ENCODE measurements around the gene TMEM179. TPM values are rescaled to one million over a fixed set of nuclear protein-coding genes. Genes with fewer than 3 reads are reported as not detected.
"Not testable (repeated sequence)": the region's sequence is repeated elsewhere in the genome, so short reads cannot be mapped to it uniquely, and the experiment has no call there.

TMEM179 gene
- total RNA-seq (ENCODE audit: low replicate concordance), result not detected in 2 replicates

DNA sequence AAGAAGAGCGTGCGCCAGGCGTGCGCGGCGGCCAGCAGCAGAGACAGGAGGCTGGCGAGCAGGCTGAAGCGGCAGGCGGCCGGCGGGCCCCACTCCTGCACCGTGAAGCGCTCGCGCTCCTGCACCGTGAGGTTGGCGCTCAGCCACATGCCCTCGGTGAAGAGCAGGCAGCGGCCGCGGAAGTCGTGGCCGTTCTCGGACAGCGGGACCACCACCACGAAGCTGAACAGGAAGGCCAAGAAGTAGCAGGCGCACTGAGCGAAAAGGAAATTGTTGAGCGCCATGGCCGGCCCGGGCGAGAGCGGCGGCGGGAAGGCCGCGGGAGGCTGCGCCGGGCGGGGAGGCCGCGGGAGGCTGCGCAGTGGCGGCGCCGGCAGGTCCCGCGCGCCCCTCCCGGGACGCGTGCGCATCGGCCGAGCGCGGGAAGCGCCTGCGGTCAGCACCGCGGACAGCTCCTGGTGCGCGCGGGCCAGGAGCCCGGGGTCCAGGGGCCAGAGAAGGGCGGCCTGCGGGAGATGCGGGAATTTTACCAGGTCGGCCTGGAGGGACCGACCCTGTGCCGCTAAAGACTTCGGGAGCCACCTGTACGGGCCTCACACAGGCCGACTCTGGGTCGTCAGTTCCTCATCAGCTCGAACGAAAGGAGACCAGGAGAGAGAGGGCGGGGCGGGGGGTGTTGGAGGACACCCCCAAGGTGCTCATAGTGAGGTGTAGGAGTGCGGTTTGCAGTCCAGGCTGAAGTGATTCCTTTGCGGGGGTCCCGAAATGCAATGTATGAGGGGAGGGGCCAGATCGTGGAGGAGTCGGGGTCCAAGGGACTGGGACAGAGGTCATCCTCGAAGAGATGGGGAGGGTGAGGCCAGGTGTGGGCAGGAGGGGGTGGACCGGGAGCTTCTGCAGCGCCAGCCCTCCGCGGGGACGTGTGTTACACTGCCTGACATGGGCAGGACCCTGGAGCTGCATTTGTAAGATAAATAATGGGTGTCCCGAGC lies at the start of gene TMEM179:
TSS of gene TMEM179 (minus strand) at position 315 of the 992 bp plus-strand sequence. CDS start at position 284, 31 bp downstream.
- H3K4me3 ChIP-seq (ENCODE audit: low read depth, low read length), result peak within 1 kb of the TSS; percentile 28
- no peak for DNase-seq (ENCODE audit: low read depth)
- TF ChIP-seq, protein P1, sequence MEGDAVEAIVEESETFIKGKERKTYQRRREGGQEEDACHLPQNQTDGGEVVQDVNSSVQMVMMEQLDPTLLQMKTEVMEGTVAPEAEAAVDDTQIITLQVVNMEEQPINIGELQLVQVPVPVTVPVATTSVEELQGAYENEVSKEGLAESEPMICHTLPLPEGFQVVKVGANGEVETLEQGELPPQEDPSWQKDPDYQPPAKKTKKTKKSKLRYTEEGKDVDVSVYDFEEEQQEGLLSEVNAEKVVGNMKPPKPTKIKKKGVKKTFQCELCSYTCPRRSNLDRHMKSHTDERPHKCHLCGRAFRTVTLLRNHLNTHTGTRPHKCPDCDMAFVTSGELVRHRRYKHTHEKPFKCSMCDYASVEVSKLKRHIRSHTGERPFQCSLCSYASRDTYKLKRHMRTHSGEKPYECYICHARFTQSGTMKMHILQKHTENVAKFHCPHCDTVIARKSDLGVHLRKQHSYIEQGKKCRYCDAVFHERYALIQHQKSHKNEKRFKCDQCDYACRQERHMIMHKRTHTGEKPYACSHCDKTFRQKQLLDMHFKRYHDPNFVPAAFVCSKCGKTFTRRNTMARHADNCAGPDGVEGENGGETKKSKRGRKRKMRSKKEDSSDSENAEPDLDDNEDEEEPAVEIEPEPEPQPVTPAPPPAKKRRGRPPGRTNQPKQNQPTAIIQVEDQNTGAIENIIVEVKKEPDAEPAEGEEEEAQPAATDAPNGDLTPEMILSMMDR (IDR thresholded peaks at IDR 0.05; ENCODE audit: insufficient read depth, low read length), result no peak

DNA sequence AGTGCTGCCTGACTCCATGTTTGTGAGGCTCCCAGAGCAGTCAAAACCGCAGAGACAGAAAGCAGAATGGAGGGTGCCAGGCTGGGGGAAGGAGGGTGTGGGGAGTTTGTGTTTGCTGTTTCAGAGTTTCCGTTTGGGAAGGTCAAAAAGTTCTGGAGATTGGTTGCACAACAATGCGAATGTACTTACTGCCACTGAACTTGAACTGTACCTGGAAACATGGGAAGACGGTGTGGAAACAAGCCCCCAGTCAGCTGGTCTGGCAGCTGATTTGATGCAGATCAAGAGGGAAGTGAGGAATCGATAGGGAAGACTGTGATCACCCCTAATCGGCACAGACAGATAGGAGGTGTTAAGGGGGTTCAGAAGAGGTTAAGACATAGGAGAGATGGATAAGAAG lies 49.5 kb upstream of the TMEM179 start:
- no peak for DNase-seq (ENCODE audit: low read depth)
- TF ChIP-seq, protein P1 (IDR thresholded peaks at IDR 0.05; ENCODE audit: insufficient read depth, low read length), result no peak
- H3K4me3 ChIP-seq (ENCODE audit: low read depth, low read length), result no peak overlapping the region

DNA sequence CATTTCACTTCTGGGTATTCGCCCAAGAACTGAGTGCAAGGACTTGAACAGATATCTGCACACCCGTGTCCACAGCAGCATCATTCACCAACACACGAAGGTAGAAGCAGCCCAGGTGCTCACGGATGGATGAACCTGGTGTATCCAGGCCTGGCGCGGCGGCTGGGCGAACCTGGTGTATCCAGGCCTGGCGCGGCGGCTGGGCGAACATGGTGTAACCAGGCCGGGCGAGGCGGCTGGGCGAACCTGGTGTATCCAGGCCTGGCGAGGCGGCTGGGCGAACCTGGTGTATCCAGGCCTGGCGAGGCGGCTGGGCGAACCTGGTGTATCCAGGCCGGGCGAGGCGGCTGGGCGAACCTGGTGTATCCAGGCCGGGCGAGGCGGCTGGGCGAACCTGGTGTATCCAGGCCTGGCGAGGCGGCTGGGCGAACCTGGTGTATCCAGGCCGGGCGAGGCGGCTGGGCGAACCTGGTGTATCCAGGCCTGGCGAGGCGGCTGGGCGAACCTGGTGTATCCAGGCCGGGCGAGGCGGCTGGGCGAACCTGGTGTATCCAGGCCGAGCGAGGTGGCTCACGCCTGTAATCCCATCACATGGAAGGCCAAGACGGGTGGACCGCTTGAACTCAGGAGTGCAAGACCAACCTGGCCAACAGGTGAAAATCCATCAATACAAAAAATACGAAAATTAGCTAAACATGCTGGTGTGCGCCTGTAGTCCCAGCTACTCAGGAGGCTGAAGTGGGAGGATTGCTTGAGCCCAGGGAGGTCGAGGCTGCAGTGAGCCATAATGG lies 48.8 kb upstream of the TMEM179 start:
- H3K4me3 ChIP-seq (ENCODE audit: low read depth, low read length); DNase-seq (ENCODE audit: low read depth): not testable (repeated sequence)

DNA sequence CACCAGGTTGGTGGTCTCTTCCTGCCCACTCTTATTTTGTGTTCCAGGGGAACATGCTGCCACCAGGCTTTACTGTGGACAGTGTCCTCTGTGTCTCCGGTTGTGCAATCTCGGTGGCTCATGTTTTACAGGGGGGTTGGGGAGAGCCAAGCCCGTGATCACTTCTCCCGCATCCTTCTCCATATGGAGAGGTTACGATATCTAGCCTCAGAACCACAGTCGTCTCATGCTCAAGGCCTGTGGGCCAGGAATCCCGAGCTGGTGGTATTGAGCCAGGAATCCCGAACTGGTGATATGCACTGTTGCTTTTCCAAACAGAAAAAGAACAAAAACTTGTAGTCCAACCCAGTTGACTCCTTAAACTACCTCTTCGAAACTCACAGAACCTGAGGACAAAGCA lies 47.8 kb upstream of the TMEM179 start:
- TF ChIP-seq, protein P1 (IDR thresholded peaks at IDR 0.05; ENCODE audit: insufficient read depth, low read length), result no peak
- no peak overlapping the region for H3K4me3 ChIP-seq (ENCODE audit: low read depth, low read length)
- DNase-seq (ENCODE audit: low read depth), result no peak

DNA sequence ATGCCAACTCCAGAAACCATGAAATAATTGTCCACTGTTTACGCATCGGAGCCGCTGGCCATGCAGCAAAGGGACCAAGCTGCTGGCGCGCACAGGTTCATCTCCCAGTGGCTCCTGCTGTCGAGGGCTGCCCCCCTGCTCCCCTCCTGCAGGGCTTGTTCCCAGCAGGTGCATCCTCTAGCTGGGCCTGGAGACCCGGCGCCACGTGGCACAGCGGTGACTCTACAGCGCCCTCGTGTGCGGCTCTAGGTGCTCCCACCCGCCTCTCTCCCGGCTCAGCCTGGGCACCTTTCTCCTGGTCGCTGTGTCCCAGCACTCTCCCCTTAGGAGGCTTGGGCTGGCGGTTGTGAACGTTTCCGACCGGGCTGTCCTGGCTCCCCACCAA lies 47.3 kb upstream of the TMEM179 start:
- H3K4me3 ChIP-seq (ENCODE audit: low read depth, low read length), result no peak overlapping the region
- DNase-seq (ENCODE audit: low read depth), result no peak
- TF ChIP-seq, protein P1 (IDR thresholded peaks at IDR 0.05; ENCODE audit: insufficient read depth, low read length), result no peak

DNA sequence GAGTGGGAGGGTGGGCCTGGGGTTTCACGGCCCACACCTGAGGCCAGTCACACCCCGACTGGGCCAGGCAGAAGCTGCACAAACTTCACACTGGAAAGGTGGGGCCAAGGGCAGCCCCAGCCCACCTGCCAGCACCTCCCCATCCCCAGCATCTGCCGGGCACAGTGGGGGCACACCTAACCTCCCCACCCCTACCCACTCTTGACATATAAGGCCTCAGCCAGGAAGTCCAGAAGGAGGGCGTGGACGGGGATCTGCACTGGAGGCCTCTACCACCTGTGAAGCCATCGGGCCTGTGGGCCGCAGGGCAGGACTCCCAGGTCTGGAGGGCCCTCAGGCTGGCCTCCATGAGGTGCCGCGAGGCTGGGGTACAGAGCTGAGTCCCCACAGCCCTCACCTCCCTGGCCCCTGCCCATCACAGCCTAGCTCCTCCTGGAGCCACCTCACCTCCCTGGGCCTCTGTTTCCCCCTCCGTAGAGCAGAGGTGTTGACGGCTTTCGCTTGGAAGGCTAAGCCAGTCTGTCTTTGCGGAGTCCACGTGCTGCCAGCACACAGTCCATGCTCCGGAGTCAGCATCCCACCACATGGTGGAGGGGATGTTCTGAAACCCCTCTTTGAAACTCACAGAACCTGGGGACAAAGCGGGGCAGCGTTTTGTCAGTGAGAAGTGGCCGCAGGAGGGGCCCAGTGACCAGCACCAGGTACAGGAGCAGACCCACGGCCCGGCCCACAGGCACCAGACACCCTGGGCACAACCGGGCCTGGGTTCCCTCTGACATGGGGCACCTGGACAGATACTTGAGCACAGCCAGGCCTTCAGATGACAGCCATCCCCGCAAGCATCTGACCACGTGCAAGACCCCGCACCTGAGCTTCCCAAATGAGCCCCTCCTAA lies 46.7 kb upstream of the TMEM179 start:
- H3K4me3 ChIP-seq (ENCODE audit: low read depth, low read length), result no peak overlapping the region
- no peak for DNase-seq (ENCODE audit: low read depth)
- TF ChIP-seq, protein P1 (IDR thresholded peaks at IDR 0.05; ENCODE audit: insufficient read depth, low read length), result no peak

Measured in fibroblast of the aortic adventitia (primary cell).